Measurements from ENCODE around the gene CLTA. TPM values are rescaled to one million over a fixed set of nuclear protein-coding genes. Genes with fewer than 3 reads are reported as not detected.
A peak's percentile ranks its signal among the peaks of the same experiment; 100 is the strongest.

Gene CLTA, protein sequence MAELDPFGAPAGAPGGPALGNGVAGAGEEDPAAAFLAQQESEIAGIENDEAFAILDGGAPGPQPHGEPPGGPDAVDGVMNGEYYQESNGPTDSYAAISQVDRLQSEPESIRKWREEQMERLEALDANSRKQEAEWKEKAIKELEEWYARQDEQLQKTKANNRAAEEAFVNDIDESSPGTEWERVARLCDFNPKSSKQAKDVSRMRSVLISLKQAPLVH
- polyA plus RNA-seq (2013, experiment 1 of 2; ENCODE audit: insufficient read length) = 277 TPM
- 269 TPM for polyA plus RNA-seq (2013, experiment 2 of 2; ENCODE audit: insufficient read length)

GRCh38 chr9:36190388-36191289 lies at the start of gene CLTA:
Gene CLTA, plus strand, starts transcription at chr9:36190921. Its CDS starts 136 bp downstream, at chr9:36191057.
- DNase-seq = peak; percentile 99

- DNase-seq = peak; percentile 48
Observed at GRCh38 chr9:36141288-36141687, 49.4 kb upstream of the CLTA start.

DNA sequence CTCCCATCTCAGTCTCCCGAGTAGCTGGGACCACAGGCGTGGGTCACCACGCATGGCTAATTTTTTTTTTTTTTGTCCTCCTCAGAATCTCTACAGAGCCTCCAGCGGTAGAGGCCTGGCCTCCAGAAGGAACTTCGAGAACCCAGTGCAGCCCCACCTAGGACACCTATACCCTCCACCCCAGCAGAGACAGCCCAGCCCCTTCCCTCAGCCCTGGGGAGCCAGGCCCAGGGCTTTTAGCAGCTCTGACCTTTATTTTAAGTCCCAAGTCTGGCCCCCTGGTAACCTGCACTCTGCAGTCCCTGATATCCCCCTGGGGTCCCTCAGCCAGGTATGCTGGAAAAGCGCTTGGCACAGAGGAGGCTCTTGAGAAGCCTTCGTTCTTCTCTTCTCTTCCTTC lies 49.0 kb upstream of the CLTA start:
- DNase-seq = no peak

DNA sequence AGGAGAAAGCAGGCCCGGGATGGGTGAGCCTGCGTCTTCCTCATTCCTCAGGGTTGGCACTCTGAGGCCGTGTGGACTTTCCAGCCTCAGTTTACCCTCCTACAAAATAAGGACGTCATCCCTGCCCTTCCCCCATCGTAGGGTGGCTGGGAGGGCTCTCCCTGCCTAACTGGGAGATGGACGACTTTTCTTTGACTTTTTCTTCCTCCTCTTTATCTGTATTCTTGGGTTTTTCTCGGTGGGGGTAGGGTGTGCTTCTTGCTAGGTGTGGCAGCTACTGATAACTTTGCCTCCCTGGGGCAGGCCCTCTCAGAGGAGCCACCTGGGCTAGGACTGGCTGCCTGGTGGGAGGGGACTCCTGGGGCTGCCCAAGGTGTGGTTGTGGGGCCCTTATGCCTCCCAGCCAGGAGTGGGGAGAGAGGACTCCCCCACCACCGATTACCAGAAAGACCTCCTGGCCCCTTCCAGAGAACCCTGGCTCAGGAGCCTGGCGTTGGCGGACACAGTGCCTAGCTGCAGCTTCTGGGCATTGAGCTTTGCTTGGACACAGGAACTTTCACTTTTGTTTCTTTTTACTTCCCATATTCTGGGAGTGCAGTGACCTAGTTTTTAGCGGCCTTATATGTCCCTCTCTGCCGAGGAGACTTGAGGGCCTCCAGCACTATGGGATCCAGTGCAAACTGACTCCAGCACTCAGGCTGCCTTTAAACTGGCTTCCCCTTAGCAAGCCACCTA lies 48.0 kb upstream of the CLTA start:
- DNase-seq = no peak

- DNase-seq = no peak
Observed at GRCh38 chr9:36143245-36143641, 47.5 kb upstream of the CLTA start.

DNA sequence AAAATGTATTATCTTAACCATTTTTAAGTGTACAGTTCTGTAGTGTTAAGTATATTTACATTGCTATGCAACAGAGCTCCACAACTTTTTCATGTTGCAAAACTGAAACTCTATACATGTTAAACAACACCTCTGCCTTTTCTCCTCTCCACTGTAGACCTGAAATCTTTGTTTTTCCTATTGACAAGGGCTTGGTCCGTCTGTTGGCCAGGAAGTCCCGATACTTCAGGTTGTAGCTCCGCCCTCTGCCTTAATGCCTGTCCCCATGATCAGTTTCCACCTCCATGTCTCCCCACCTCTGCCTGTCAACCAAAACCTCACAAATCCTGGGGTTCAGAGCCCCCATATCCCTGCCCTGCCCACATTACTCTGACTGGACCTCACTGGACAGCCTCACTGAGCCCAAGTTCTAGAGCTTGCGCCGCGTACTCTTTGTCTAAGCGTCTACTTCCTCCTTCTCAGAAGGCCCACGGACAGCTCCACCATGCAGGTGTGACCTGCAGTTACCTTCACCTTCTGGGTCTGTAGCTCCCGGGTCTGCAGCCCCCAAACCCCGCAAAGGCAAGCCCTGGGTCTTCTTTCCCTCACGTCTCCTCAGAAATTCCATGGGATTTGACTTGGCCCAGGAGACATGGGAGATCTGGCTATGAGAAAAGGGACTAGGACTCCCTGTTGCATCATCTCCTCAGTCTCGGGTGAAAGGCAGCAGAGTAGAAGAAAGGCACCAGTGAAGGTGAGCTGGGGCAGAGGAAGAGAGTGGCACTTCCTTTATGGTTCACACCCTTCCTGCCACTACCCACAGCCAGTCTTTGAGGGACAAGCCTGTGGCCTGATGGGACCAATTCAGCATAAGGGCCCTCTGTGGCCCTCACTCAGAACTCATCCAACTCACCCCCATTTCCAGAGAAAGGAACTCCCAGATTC lies 46.1 kb upstream of the CLTA start:
- no peak for DNase-seq

- DNase-seq = no peak
Observed at GRCh38 chr9:36145970-36146369, 44.8 kb upstream of the CLTA start.

DNA sequence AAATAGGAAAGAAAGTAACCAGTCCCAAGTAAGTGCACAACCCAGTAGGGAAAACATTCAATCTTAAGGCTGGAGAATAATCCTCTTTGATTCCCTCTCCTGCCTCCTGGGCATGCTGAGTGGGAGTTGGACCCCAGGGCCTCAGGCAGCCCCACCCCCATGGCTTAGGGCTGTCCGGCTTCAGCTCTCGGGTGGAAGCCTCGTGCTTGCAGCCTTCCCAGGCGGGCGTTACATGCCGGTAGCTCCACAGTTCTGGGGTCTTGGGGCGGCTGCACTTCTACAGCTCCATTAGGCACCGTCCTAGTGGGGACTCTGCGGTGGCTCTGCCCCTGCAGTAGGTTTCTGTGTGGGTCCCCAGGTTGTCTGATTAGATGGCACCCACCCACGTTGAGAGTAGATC lies 44.1 kb upstream of the CLTA start:
- no peak for DNase-seq

GRCh38 chr9:36147441-36148175 lies 43.1 kb upstream of the CLTA start:
- DNase-seq = no peak

DNA sequence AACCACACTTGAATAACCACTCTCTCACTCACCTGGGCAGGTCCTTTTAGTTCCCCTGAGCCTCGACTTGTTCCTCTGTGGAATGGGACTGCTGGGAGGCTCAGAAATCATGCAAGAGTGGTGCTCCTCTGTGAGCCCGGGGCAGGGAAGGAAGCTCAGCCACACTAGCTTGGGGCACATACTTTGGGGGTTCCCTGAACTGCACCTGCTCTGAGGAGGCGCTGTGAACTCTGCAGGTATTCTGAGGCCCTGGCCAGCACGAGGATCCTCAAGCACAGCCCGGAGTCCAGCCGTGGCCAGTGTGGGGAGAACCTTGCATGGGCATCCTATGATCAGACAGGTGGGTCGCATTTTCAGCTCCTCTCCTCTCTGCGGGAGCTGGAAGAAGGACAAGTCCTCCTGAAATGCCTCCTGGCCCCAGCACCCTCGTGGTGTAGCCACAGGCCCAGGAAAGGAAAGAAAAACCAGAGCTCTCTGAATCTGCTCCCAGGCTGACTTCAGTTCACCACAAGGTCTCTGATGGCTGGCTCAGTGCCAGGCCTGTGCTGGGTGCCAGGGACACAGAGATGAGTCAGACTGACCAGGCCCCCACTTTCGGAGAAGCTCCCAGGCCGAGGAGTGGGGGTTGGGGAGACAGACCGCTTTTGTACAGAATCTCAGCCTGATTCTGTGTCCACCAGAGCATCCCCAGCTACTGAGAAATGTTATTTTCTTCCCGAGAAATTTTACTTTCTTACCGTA lies 42.2 kb upstream of the CLTA start:
- DNase-seq = peak; percentile 97

- peak; percentile 88 for DNase-seq
Observed at GRCh38 chr9:36149197-36149596, 41.5 kb upstream of the CLTA start.

- peak; percentile 43 for DNase-seq
Observed at GRCh38 chr9:36150574-36151315, 40.0 kb upstream of the CLTA start.

- DNase-seq = peak; percentile 71
Observed at GRCh38 chr9:36151316-36152210, 39.2 kb upstream of the CLTA start.

- DNase-seq = no peak
Observed at GRCh38 chr9:36152741-36153438, 37.8 kb upstream of the CLTA start.

GRCh38 chr9:36153746-36154145 lies 37.0 kb upstream of the CLTA start:
- DNase-seq = no peak

- peak; percentile 58 for DNase-seq
Observed at GRCh38 chr9:36154331-36154952, 36.3 kb upstream of the CLTA start.

DNA sequence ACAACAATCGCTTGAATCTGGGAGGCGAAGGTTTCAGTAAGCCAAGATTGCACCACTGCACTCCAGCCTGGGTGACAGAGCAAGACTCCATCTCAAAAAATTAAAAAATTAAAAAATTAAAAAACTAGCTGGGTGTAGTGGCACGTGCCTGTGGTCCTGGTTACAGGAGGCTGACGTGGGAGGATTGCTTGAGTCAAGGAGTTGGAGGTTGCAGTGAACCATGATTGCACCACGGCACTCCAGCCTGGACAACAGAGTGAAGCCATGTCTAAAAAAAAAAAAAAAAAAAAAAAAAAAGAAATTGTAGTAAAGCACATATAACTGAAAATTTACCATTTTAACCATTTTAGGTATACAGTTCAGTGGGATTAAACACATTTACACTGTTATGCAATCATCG lies 34.6 kb upstream of the CLTA start:
- no peak for DNase-seq

DNA sequence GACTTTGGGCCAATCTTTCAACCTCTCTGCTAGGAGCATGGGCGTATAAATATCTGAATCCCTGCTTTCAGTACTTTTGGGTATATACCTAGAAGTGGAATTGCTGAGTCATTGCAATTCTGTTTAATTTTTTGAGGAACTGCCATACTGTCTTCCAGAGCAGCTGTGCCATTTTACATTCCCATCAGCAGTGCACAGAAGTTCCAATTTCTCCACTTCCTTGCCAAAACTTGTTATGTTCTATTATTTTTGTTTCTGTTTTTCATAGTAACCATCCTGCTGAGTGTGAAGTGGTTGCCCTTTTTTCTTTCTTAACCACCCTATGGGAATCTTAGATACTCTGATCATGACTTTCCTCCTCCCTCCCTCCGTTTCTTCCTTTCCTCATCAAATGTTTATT lies 32.6 kb upstream of the CLTA start:
- DNase-seq = no peak
